GM19324 (cell line): Measurements from ENCODE around the gene SLC16A10.
"Not testable (repeated sequence)": the region's sequence is repeated elsewhere in the genome, so short reads cannot be mapped to it uniquely, and the experiment has no call there.

ENCODE experiments used
- ATAC-seq: cut with Tn5 transposase; IDR thresholded peaks from one replicate; pipeline ENCODE4 v1.9.1; 2021; ENCODE audit warnings: mild to moderate bottlenecking, moderate library complexity; ENCODE audit not compliant: unreplicated experiment, low FRiP score

Gene SLC16A10

DNA sequence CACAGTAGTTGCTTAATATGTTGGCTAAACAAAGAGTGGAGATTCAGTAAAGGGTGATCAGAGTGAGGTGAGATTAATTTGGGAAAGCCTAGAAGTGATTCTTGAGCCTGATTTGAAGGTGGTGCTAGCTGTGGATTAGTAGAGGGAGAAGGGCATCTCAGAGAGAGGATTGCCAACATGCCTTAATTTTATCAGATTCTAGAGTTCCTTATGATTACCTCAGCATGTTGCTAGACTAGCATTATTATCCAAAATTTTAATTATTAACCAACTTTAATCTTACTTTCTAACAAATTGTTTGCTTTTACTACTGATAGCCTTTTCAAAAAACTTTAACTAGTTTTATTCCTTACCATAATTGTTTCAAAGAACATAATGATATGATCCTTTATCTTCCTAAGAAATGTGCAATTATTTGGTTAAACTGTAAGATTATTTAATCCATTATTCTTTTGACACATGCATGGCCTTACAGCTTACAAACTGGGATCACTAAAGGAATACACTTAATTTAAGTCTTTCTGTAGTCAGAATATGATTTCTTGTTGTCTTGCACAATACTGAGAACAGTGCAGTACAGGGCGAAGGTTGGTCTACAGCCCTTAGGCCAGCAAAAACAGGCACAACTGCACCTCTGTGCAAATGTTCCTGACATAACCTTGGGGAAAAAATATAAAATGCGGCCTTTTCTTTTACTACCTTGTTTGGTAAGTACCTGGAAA, 88.9 kb downstream of the SLC16A10 start:
- no peak for ATAC-seq

DNA sequence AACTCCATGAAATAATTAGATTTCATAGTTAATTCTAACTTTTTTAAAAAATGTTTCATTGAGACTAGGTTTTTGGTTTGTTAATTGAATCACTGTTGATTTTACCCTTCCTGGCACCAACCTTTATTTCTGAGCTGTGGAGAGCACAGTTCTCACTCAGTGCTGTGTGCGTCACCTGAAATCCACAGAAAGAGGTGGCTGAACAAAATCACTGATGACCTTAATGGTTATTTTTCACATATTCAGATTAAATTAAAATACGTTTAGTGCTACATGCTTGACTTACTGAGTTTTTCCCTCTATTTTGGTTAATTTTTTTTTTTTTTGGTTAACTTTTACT, 89.4 kb downstream of the SLC16A10 start:
- no peak for ATAC-seq

DNA sequence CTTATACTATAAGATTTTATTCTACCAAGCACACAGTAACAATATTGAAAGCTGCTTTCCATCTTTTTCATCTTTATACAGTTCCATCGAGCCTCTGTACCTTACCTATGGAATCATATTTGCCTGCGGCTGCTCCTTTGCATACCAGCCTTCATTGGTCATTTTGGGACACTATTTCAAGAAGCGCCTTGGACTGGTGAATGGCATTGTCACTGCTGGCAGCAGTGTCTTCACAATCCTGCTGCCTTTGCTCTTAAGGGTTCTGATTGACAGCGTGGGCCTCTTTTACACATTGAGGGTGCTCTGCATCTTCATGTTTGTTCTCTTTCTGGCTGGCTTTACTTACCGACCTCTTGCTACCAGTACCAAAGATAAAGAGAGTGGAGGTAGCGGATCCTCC, 89.8 kb downstream of the SLC16A10 start:
- no peak for ATAC-seq

DNA sequence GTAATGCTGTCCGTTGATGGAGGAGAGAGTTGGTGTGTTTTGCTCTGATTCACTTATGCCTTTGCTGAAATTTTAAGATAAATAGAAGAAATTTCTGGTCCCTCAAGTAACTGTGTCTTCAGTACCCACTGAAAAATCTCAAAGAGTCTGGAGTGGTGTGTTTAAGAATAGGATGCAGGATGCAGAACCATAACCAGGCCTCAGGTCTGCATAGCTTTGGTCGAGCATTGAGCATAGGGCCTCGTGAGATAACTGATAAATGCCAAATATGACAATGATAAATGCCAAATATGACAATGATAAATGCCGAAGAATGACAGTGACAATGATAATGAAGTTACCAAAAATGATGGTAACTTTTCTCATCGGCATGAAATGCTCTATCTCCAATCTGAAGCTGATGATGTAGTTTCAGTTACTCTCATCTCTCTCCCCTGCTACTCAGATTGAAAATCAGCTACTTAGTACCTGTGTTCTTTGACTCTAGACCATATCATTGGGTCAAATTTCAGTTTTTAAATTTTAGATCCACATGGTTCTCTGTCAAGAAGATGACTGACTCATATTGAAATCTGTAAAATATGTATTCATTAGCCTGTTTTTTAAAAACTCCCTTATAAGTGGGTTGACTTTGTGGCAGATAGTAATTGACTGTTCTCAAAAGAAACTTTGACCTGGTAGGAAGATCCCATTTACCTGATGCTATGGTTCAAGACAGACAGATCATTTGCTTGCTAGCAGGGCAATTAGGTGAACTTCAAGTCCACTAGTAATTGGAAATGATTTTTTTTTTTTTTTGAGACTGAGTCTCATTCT, 96.6 kb downstream of the SLC16A10 start:
- no peak for ATAC-seq

DNA sequence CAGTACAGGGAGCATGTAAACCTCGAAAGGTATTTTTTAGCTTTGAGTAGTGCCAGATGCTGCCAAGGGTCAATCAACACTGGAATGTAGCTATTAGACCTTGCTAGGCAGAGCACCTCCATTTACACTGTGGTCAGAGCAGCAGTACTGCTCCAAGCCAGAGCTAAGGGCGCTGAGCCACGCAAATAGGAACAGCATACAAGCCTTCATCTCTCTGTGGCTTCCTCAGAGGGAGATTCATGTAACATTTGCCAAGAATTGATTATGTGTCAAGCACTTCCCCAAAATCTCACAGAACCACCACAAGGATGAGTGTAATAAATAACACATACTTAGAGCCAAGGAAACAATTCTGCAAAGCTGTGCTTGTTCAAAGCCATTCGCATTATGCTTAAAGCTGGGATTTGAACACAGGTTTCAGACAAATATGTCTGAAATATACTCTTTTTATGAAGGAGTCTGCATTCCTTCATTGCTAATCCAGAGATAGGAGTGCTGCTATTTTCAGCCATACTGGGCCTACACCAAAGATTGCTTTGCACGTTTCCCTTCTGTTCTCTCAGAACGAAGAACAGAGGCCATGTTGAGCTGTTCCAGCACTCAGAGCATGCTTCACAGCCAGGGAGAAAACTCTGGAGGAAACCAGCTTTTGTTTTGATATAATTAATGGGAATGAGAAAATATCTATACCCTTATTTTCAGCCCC, 97.7 kb downstream of the SLC16A10 start:
- ATAC-seq = no peak

DNA sequence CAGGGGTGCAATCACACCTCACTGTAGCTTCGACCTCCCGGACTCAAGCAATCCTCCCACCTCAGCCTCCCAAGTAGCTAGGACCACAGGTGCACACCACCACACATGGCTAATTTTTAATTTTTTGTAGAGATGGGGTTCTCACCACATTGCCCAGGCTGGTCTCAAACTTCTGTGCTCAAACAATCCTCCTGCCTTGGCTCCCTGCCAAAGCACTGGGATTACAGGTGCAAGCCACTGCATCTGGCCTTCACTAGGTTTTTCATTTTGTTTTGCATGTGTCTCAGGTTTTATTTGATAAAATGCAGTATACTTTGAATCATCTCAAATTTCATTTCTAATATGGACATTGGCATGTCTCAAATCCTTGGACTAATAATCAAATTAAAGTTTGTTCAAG, 98.7 kb downstream of the SLC16A10 start:
- ATAC-seq = no peak

DNA sequence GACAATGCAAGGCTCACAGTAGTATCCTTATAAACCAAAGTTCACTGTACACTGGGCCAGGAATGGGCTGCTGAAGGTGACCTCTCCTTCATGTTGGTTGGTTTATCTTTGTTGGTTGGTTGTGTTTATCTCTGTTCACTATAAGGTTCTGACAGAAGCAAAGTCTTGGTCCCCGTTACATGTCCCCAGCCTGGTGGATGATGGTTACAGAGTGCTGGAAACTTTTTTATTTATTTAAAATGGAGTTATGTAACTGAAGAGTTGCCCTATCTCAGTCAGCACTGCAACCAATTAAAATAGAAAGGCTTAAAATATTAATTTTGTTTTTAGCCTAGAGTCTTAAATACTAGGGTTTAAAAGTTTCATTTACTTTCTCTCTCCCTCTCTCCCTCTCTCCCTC, 100.6 kb downstream of the SLC16A10 start:
- no peak for ATAC-seq

DNA sequence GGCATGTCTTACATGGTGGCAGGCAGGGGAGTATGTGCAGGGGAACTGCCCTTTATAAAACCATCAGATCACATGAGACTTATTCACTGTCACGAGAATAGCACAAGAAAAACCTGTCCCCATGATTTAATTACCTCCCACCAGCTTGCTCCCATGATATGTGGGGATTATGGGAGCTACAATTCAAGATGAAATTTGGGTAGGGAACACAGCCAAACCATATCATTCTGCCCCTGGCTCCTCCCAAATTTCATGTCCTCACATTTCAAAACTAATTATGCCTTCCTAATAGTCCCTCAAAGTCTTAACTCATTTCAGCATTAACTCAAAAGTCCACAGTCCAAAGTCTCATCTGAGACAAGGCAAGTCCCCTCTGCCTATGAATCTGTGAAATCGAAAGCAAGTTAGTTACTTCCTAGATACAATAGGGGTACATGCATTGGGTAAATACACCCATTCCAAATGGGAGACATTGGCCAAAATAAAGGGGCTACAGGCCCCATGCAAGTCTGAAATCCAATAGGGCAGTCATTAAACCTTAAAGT, 102.4 kb downstream of the SLC16A10 start:
- not testable (repeated sequence) for ATAC-seq

DNA sequence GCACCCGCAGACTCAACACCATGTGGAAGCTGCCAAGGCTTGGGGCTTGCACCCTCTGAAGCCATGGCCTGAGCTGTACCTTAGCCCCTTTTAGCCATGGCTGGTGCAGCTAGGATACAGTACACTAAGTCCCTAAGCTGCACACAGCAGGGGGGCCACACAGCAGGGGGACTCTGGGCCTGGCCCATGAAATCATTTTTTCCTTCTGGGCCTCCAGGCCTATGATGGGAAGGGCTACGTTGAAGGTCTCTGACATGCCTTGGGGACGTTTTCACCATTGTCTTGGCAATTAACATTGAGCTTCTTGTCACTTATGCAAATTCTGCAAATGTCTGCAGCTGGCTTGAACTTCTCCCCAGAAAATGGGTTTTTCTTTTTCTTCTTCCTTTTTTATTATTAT, 103.3 kb downstream of the SLC16A10 start:
- no peak for ATAC-seq

DNA sequence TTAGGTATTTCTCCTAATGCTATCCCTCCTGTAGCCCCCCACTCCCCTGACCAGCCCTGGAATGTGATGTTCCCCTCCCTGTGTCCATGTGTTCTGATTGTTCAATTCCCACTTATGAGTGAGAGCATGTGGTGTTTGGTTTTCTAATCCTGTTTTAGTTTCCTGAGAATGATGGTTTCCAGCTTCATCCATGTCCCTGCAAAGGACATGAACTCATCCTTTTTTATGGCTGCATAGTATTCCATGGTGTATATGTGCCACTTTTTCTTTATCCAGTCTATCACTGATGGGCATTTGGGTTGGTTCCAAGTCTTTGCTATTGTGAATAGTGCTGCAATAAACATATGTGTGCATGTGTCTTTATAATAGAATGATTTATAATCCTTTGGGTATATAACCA, 103.8 kb downstream of the SLC16A10 start:
- not testable (repeated sequence) for ATAC-seq

DNA sequence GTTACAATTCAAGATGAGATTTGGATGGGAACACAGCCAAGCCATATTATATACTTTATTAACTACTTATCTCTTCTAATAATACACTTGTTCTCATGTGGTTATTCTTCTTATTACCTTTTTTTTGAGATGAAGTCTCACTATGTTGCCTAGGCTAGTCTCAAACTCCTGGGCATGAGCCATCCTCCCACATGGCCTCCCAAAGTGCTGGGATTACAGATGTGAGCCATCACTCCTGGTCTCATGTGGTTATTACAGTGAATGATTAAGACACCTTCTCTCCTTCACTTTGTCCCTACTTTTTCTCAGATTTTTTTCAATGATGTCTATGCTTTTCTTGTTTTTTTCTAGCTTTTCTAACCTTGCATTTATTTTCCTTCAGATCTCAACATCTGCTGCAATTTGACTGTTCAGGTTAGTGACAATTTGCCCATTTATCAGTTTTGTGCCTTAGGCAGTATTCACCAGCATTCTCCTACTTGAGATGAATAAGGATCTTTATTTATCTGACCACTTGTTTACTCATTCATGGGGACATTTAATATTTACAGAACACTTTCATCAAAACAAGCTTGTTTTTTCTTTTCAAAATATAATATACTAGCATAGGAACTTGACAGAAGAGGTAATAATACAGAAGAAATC, 105.7 kb downstream of the SLC16A10 start:
- no peak for ATAC-seq

DNA sequence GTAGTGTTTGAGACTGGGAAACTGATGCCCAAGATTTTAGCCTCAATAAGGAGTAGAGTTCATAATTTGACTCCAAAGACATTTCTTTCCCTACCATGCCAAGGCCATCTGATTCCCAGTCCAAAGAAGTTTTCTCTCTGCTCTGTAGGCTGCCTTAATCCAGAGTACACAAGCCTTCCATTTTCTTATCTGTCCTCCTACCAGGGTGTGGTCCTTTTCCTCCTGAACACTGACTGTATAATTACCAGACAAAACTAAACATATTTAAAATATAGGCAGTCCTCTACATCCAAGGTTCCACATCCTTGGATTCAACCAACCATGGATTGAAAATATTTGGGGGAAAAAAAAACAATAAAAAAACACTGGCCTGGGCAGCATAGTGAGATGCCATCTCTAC, 108.4 kb downstream of the SLC16A10 start:
- no peak for ATAC-seq

DNA sequence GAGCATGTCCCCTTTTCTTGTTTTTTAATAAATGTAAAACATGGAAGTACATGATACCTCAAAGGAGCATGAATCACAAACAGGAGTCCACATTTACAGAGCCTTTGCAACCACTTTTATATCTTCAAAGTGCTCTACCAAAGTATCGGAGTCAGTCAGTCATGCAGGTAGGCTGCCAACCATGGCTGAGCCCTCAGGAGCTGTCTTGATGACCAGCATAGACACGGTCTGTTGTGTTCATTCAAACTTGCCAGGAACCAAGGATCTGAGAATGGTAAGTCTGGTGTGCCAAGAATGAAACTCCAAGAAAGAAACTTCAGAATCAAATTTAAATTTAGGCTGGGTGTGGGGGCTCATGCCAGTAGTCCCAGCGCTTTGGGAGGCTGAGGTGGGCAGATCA, 111.5 kb downstream of the SLC16A10 start:
- no peak for ATAC-seq

DNA sequence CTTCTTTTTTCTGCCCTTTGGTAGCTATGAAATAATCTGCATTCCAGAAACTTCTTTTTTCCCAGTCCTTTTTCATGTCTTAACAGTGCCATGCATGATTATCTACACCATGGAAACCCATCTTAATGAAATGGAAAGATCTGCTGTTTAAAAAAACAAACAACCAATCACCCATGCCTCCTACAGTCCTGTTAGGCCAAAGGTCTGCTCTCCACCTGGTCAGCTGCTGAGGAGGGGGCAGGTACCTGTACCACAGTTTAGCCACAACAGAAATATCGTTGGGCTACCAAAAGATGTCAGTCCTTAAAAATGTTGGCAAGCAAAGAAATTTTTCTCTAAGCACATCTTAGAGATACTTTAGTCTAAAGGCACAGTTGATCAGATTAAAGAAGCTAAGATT, 112.6 kb downstream of the SLC16A10 start:
- peak; percentile 20 for ATAC-seq

DNA sequence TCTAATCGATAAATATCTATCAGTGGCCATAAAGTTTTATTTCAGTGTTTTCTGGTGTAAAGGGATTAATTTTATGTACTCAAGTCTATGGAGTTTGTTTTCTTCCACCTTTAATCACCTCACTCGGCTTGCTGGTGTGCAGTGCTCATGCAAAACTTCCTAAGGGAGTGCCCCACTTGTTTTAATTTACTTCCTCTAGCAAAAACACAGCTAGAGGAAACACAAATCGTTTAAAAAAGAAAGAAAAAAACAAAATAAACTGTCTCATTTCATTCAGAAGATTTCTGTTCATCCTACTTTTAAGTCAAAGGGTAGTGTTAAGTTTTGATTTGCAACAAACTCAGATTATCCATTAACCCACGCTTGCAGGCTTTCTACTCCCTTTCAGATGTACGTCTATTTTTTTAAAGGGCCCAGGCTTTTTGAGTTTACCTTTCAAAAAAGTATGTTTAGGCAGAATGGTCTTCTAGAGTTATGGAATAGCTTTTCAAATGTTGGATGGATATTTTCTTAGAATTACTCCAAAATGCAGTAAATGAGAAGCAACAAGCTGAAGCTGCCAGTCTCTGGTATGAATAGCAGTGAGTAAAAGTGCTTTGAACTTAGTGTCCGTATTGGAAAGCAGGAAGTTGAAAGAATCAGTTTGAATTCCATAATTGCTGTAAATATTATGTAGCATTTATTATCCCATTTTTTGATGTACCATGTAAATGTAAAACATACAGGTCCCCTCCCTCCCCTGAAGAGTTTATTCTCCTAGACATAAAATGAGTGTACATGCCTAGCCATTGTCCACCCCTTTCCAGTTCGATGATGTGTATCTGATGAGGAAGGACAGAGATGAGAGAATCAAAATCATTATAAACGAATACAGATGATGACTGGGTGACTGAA, 113.3 kb downstream of the SLC16A10 start:
- peak; percentile 58 for ATAC-seq

DNA sequence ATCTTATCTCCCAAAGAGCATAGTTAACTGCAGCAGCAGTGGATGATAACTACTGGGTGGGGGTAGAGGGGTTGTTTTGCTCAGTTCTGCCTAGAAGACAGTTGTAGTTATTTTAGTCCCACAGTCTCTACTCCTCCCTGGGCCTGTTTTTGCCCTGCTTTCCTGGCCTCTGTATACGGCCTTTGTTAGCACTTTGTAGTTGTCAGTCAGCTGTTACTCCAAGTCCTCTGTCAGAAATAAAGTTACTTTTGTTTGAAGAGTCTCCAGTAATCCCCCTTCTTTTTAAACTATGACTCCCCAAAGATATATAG, 113.9 kb downstream of the SLC16A10 start:
- no peak for ATAC-seq

DNA sequence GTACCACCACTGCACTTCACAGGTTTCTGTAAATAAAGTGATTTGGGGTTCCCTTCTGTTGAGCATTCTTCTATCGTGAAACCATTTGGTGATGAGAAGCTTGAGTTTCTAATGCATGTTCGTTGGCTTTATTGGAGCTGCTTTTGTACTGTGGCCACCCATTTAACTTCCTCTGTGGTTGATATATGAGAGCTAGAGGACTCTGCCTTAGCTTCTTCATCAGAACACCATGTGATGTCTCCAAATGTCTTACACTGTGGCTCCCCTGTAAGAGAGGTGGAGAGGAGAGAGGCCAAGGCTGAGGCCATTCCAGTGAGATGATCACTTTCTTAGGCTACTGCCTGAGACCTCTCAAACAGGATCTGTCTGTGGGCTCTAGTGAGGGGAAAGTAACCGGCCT, 114.5 kb downstream of the SLC16A10 start:
- no peak for ATAC-seq

DNA sequence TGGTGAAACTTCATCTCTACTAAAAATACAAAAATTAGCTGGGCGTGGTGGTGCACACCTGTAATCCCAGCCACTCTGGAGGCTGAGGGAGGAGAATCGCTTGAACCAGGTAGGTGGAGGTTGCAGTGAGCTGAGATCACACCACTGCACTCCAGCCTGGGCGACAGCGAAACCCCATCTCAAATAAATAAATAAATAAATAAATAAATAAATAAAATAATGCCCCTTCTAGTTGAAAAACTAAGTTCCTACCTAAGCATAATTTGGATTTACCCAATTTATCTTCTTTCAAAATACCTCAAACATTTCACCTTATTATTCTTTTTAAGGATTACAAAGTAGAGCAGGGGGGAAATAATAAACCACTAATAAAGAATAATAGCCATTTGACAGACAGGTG, 116.2 kb downstream of the SLC16A10 start:
- ATAC-seq = not testable (repeated sequence)

DNA sequence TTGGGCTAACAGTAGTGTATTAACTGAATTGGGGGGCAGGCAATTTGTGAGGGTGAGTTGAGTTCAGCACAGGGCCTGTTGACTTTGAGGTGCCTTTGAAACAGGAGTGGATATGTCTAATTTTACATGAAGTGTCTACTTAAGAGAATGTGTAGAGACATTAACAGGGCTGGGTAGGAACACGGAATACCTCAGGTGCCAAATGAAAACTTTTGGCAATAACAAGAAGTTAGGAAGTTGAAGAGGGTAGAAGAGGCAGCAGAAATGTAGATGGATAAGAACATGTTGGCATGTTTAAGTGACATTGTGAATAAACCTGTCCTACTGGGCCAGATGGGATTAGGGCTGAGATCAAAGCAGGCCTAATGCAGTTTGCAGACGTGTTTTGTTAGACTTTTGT, 117.0 kb downstream of the SLC16A10 start:
- ATAC-seq = no peak

DNA sequence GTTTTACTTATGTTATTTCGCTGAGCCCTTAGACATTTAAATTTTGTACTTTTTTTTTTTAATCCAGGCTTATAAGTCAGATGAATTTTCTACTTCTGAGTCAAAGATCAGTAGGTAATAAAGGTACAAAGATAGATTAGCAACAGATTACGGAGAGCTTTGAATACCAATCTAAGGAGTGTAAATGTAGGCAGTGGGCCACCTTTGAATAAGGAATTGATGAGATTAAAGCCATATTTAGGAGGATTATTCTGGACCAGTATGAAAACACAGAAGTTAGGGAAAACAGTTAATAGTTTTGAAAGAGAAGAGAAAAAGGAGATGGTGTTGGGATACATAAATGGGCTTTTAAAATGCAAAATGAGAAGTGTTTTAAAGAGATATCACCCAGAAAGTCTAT, 117.6 kb downstream of the SLC16A10 start:
- no peak for ATAC-seq
